ENCODE results near the gene FIGNL2.

GRCh38 chr12:51784688-51785087, 63.8 kb downstream of the FIGNL2 start:
- TF ChIP-seq POLR2AphosphoS5 (IDR thresholded peaks at IDR 0.05) (no peak), POLR2A (IDR thresholded peaks at IDR 0.05) (no peak), EP300 (IDR thresholded peaks at IDR 0.05) (no peak), CTCF (IDR thresholded peaks at IDR 0.05) (no peak)
